GM12872 (cell line): ENCODE measurements around the gene CLRN3.

Experiments
- TF ChIP-seq, protein P1 (sequence below): IDR thresholded peaks from 3 replicates; pipeline ENCODE4 v1.5.1; 2011; ENCODE audit warnings: low read depth, mild to moderate bottlenecking, low read length, moderate library complexity; ENCODE audit not compliant: insufficient read depth

Gene CLRN3

GRCh38 chr10:127890216-127890615 lies 2.5 kb downstream of the CLRN3 start:
- TF ChIP-seq, protein P1, sequence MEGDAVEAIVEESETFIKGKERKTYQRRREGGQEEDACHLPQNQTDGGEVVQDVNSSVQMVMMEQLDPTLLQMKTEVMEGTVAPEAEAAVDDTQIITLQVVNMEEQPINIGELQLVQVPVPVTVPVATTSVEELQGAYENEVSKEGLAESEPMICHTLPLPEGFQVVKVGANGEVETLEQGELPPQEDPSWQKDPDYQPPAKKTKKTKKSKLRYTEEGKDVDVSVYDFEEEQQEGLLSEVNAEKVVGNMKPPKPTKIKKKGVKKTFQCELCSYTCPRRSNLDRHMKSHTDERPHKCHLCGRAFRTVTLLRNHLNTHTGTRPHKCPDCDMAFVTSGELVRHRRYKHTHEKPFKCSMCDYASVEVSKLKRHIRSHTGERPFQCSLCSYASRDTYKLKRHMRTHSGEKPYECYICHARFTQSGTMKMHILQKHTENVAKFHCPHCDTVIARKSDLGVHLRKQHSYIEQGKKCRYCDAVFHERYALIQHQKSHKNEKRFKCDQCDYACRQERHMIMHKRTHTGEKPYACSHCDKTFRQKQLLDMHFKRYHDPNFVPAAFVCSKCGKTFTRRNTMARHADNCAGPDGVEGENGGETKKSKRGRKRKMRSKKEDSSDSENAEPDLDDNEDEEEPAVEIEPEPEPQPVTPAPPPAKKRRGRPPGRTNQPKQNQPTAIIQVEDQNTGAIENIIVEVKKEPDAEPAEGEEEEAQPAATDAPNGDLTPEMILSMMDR: no peak

DNA sequence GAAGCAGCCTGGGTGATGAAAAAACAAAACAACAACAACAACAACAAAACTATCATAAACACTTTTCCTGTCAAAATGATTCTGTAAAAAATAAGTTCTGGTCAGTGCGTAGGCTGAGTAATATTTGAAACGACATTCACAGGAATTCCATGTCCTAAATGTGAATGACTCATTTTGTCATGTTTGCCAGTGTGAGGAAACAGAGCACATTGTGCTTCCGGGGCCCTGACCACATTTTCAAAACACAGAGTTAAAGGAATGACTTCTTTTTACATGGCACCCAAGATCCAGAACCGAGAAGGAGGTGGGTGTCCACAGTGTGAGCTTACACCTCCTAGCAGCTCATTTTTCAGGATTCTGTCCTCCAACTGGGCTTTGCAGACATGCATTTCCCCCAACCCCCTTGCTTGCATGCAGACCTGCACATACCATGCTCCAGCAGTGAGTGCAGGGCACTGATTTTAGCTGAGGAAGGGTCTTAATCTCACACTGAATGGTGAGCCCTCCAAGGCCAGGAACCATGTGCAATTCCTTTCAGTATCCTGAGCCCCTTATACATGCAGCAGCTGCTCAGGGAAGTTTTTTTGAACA lies 3.0 kb downstream of the CLRN3 start:
- TF ChIP-seq, protein P1: no peak

DNA sequence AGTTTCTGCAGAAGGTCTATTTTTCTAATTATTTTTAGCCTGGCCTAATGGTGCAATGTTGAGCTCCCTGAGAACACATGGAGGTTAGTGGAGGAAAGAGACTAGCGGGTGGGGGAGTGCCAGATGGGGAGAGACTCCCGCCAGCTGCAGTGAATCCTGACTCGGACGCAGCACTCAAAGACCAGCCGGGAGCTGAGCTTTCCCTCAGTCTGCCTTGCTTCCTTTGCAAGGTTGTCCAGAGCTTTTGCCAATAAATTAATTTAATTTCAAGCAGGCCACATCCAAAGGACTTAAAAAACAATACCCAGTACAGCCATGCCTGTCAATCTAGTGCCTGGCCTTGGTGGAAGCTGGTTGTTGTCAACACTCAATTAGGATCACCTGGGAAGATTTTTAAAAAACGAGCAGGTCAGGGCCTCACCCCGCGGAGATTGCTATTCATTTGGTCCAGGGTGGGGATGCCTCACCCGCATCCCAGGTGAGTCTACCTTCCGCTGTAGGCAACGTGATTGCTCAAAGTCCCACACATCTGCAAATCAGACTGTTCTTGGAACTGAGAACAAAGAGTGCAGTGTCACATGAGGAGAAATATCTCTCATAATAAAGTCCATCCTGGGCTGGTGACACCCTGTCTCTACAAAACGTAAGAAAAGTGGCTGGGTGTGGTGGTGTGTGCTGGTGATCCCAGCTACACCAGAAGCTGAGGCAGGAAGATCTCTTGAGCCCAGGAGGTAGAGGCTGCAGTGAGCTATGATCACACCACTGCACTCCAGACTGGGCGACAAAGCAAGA lies 4.0 kb downstream of the CLRN3 start:
- TF ChIP-seq, protein P1: no peak

DNA sequence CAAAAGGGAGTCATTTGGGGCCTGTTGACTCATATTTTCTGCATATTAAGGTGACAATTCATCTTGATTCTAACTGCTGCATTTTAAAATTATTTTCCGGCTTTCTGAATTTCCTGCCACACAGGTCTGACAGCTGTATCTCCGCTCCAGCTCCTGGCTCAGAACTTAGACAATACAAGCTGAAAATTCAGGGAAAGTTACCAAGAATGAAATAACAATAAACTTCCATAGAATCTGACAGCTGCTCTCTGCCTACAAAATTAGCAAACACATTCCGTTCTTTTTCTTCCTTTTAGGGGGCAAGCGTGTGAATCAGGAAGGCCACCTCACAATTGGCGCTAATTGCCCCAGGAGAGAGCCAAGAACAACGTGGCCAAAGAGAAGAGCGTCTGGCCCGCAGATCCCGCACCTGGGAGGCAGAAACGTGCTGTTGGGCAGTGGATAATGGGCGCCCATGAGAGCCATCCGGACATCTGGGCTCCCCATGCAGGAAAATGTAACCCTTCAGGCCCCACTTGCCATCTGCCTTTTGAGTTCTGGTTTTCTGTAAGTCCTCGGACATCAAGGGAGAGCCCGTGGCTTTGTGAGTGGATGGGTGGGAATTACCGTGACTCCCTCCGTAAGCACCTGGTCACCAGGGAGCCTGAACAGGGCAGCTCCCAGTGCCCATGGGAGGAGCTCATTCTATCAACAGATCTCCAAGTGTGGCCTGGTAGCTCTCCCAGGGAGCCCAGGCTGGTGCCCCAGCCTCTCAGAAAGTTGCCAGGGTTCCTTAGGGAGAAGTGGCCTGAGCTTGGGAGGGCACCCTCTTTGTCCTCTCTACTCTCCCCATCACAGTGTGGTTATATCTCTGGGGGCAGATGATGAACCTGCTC lies 5.0 kb downstream of the CLRN3 start:
- TF ChIP-seq, protein P1: no peak

GRCh38 chr10:127886371-127887051 lies 6.2 kb downstream of the CLRN3 start:
- TF ChIP-seq, protein P1: no peak

DNA sequence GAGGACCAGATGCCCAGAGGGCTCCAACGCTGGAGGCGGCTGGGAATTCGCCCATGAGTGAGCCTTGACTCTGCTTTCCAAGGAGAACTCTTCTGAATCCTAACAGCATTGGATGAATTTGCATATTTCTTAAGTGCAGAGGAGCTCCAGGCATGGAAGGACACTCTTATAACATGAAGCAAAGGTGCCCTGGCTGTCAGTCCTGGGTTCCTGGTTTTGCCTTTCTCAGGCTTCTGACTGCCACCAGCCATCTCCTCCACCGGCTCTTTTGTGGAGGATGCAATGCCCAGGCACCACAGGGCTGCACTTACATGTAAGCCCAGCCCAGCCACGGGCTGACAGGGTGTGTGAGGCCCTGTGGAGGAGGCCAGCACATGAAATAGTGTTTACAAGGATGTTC lies 8.2 kb downstream of the CLRN3 start:
- TF ChIP-seq, protein P1: no peak
